NCI-H2227 (cell line): Measurements from ENCODE around the gene CYBA.

Experiments used
- DNase-seq: peaks from one replicate; lab custom pipeline; 2025; ENCODE audit not compliant: unreplicated experiment; lab: John Stamatoyannopoulos, UW

CYBA gene

DNA sequence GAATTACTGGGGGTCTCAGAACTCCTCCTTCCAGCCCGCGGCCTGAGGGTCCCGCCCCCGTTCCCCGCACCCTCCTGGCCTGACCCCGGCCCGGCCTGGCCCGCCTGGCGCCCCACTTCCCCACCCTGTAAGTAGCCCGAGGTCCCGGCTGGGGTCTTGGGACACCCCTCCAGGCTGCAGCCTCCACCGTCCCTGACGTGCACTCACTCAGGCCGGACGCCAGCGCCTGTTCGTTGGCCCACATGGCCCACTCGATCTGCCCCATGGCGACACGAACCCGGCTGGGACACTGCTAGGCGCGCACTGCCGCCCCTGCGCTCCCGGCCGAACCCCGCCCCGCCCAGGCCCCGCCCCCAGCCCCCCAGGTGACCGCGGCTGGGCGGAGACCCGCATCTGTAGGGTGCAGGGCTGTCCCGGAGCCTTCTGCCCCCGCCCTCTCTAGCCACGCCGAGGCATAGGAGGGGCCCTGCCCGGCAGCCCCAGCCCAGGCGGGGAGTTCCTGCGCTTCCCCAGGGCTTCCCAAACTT lies at the start of gene CYBA:
Gene CYBA (minus strand): TSS at position 305 of the 527 bp plus-strand sequence. CDS start 40 bp downstream, at position 265.
- no peak for DNase-seq

DNA sequence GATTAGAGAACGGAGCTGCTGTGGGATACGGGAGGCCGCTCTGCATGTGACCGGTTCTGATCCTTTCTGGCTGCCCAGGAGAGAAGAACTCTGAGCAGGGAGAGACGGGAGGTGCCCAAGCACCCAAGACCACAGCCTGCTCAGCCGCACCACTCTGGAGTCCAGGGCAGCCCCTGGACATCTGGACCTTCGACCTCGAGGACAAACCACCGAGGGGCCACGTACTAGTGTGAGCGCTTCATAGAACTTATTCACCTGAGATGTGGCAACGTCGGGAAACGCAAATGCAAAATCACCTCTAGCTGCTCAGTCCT lies 49.4 kb upstream of the CYBA start:
- no peak for DNase-seq

DNA sequence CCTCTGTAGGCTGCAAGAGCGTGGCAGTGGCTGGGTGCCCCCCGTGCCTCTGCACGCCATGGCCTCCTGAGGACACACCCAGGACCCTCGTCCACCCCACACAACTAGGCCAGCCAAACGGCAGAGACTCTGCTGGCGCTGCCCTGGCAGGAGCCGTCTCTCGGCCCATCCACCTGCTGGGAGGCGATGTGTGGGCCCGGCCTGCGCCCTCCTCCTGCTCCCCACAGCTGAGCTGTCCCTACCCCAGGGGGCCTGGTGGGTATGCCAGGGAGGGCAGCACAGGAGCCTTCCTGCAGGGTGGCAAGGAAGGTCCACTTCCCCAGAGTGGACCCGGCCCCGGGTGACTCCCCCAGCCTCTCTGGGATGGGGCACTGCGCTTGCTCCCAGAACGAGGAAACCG lies 48.3 kb upstream of the CYBA start:
- DNase-seq: no peak

DNA sequence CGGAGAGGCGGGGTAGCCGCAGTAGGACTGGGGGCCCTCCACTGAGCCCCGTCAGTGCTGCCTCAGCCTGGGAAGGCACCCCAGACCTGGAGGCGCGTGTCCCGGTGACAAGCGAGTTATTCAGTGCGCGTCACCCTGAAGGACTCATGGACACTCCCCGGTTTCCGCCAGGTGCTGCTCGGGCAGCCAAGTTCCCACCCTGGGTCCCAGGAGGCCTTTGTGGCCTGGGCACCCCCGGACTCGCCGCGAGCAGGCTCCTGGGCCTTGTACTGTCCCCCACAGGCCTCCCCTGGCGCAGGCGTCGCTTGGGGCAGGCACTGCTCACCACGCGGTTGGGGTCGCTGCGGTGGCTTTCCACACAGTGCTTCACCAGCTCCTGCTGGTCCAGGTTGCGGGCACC lies 47.8 kb upstream of the CYBA start:
- no peak for DNase-seq

DNA sequence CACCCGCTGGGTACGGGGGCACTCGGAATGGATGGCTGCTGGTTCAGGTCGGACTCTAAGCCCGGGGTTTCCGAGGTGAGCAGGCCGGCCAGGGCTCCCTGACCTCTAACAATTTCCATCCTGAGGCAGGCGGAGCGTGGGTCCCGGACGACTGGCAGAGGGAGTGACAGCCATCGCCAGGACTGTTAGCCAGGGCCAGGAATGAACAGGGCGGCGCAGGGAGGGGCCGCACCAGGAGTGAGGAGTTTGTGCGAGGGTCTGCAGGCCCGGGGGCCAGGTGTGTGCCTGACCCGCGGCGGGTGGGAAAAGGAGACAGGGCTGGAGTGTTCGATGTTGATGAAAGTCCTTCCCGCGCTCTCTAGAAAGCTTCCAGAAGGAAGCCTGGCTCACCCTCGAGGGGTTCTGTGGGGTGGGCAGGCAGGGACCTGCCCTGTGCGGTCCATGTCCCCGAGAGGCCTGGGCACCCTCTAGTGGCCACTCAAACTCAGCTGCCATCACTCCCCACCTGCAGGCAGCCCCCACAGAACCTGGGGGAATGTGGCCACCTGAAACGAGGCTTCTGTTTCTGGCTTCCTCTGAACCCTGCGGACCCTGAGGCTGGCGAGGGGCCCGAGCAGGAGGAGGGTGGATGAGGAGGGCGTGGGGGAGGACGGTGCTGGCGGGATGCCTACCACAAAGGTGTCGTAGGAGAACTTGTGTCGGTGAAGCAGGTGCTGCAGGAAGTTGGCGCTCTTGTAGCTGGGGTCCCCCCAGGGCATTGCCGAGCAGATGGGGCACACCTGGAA lies 47.2 kb upstream of the CYBA start:
- DNase-seq: no peak

DNA sequence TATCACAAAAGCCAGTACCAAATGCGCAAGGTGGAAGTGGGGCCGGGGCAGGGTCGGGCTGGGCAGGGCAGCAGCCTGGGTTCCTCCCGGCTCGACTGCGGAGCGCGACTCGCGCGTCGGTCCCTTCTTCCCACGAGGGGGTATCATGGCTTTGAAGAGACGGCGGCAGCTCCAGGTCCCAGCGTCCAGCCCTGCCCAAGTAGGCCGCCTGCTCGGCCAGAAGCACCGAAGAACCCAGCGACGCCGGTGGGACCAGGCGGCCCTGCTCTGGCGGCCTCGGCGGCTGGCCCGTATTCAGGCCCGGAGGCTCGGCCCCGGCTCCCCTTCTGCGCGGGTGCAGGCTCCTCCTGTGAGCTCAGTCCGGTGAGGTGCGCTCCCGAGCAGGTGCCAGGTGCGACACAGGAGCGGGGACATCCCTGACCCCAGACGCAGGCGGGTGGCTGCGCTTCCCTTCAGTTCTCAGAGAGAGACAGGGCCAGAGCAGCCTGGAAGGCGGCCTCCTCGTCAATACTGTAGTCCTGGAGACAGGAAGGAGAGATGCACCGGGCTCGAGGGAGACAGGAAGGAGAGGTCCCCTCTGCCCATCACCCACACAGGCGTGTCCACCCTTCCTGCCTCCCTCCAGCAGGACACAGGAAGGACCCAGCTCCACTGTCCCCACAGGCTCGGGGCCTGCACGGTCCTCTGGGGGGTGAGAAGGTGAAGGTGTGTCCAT lies 46.4 kb upstream of the CYBA start:
- no peak for DNase-seq

DNA sequence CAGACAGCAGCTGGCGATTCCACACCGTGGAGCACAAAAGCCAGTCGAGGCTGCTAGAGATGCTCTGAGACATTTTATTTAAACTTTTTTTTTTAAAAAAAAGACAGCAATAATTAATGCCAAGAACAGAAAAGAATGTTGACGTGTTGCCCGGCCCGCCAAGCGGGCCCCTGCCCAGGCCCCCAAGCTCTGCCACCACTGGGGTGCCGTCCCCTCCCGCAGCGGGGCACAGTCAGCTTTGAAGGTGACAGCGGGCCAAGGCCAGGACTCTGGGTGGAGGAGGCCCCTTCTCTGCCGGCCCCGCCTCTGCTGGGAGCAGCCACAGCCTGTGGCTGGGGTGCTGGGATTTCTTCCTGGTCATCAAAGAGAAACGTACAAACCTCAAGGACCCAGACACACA lies 45.6 kb upstream of the CYBA start:
- no peak for DNase-seq

DNA sequence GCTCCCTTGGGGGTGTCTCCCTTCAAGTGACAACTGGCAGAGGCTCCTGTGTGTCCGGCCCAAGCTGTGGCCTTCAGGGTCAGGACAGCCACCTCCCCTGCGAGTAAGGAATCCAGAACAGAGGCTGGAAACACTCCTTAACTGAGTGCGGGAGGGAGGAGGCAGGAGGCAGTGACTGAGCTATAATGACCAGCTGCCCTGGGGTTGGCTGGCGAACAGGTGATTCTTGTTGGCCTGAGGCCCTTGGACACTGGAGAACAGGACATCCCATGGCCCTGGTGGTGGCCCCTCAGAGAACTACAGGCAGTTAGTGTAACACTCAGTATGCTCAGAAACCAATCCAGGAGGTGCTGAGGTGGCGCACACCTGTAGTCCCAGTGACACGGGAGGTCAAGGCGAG lies 44.9 kb upstream of the CYBA start:
- no peak for DNase-seq

DNA sequence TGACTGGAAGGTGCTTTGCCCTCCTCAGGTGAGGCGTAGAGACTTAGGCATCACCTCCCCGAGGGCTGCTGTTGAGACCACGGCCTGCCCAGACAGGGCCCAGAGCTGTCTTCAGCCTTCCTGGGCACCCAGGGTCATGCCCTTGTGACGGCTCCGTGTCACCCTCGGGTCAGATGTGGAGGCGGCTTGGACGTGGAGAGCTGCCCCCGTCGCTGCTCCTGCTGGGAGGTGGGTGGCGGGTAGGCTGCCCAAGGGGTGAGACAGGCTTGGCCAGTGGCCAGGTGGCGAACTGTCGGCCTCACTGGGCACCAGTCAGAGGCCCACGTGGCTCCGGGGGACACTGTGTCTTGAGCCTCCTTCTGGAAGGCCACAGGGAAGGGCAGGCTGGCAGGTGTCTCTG lies 44.4 kb upstream of the CYBA start:
- DNase-seq: no peak

DNA sequence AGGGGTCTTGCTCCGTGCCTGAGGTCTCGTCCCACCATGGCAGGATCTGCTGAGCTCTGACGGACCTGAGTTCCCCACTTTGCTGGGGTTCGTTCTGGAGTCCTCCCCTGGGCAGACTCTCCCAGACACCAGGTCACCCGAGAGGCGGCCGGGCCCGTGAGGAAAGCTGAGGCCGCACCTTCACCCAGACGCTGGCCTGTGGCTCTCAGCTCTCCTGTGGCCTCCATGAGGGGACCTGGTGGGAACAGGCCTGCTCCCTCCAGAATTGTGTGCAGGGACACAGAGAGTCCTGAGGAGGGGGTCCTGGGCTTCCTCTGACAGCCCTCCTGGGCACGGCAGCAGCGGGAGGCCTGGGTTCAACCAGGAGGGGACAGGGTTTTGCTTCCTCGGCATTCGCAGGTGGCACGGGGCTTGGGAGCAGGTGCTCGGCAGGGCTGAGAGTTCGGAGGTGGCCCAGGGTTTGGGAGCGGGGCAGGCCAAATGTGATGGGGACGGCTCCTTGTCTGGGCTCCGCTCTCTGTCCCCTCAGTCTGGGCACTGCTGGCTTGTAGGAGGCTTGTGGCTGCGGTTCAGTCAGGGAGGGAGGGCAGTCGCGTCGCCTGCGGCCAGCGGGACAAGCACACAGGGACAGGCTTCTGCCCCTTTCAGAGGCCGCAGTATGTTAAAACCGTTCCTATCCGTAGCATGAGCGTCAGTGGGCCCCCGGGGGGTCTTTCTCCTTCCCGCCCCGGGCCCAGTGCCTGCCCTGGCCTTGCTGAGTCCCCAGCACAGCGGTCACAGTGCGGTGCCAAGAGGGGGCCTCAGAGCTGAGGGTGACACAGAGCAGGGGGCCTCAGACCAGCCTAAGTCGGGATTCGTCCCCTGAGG lies 43.6 kb upstream of the CYBA start:
- no peak for DNase-seq

DNA sequence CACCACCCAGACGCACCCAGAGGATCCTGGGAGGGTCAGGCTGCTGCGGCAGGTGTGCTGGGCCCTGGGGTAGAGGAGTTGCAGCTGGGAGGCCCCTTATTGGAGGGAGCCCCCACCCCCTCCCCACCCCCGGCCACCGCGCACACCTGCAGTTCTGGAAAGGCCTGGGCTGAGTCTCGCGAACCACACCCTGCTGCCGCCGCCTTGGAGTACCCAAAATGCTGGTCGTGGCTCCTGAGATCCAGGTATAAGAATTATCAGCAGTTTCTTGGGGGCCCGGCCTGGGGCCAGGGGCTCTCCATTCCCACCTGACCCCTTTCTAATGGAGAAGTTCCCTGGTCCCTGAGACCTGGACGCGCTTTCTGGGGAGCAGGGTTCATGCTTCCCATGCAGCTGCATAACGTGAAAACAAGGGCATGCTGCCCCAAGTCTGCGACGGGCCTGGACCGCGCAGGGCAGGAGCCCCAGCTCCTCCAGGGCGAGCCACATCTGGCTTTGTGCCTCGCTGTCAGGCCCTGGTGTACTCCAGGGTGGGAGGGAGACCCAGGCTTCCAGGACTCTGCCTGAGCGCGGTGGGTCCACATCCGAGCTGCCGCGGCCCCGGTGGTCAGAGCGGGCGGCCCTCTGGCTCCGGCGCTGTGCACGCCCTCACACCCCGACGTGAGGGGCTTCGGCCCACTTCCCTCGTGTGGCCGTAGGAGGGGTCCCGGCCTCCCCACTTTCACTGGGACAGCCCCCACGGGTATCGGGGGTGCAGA lies 42.7 kb upstream of the CYBA start:
- no peak for DNase-seq

DNA sequence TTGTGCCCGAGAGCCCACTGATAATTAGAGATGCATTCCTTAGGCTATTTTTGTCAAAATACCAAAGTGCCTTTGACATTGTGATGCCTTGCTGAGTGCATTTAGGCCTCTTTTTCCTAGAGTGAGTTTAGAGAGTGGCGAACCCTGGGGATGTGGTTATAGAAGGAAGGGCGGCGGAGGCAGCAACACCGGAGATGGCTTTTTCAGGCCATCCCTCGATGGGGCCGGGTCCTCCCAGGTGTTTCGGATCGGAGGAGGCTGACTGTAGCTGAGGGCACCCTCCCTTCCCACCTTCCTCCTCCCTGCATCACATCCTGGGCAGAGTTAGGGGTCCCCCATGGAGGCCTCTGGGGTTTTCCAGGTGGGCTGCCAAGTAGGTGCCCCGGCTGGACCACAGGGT lies 42.0 kb upstream of the CYBA start:
- DNase-seq: no peak

DNA sequence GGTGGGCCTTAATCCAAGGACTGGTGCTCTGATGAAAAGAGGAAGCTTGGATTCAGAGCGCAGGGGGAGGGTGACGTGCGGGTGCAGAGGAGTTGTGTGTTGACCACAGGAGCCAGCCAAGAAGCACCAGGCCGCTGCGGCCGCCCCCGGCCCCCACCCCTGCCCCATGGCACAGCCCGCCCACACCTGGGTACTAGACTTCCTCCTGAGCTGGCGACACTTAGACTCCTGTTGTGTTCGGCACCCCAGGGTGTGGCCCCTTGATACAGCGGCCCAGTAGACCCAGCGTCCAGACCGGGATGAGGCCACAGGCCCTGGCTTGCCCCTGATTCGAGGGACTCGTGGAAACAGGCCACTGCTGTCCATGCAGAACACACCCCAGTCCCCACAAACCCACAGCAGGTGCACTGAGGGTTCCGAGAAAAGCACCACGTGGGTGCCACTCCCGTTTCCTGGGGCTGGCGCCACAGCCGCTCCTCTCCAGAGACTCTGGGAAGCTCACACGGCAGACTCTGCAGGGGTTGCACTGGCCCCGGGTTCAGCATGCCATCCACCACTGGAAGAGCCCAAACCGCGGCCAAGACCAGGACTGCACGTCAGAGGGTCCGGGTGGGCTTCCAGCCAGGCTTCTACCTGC lies 41.2 kb upstream of the CYBA start:
- no peak for DNase-seq

DNA sequence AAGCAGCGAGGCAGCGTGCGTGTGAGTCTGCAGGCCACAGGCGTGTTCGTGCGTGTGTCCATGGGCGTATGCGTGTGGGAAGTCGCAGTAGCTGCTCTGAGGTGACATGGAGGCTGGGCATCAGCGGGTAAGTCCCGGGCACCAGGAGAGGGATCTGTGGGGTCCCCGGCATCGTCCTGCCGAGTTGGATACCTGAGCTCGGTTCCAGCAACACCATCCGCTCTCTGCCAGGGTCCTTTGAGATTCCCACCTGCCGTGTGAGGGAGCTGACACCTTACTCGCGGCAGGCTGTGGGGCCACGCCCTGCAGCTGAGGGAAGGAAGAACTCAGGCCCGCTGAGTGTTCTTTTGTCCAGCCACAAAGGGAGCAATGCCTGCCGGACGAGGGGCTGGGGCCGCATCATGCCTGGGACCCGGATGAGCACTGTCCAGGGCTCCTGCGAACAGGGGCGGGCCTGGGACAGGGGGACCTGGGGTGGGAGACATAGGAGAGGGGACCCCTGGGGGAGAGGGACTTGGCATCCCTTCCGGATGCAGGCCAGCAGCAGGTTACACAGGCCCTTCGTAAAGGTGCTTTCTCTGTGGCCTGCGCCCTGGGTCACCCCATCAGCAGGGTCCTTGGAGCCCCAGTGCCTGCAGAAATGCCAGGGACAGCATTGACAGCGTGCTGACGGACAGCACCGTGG lies 40.4 kb upstream of the CYBA start:
- DNase-seq: no peak

DNA sequence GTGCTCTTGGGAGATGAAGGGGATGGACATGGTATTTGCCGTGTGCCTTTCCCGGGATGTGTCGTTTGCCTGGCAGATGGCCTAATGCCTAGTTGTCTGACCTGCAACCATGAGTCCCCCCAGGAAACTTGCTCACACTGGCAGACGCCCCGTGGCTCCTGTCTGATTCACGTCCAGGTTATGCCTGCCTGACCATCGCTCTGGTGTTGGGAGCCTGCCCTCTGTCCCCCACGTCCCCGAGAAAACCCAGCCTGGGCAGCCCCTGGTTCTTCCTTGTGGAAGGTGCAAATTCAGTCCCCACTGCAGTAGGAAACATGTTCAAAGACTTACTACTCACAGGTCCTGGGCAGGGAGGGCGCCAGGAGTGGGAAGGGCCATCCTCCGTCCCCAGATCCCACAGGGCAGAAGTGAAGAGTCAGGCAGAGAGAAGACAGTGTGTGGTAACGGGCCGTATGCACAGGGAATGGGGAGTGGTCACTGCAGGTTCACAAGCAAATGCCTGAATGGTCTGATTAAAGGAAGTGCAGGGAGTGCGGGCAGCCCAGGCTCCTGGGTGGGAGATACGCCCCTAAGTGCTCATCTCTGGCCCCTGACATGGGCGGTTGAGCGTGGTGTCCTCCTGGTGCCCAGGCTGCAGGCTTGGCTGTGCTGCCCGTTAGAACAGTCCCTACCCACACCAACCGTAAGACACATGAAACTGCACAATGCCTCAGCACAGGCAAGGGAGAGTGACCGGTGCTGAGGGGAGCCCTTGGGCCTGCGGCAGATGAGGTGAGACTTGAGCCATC lies 39.7 kb upstream of the CYBA start:
- DNase-seq: no peak

DNA sequence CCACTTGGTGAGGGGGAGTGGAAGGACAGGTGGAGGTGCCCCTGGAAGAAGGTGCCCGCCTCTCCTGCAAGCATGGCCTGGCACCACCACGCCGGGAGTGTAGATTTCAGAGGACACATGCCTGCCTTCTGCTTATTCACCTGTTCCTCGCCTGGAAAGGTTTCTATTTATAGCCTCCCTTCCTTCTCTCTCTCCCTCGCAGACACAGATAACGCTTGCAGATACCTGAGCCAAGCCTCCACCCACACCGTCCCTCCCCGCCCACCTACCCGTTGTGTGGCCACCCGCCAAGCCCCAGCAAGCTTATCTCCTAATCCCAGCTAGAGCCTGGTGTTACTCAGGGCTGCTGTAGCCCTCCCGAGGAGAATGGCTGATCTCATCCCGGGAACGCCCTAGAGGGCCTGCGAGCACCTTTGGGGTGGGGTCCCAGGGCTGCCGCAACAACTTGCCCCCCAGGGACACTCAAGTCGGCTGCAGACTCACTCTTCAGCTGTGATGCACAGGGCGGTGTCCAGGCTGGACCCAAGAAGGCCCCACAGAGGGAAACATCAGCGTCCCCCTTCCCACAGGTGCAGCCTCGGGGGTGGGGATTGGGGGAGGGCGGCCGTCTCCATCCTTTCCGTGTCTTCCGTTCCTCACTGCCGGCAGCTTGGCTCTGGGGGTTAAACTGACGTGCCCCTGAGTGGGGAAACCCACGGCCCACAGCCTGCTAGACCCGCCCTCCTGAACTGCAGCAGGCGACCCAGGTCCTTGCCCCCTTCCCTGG lies 37.3 kb upstream of the CYBA start:
- no peak for DNase-seq

DNA sequence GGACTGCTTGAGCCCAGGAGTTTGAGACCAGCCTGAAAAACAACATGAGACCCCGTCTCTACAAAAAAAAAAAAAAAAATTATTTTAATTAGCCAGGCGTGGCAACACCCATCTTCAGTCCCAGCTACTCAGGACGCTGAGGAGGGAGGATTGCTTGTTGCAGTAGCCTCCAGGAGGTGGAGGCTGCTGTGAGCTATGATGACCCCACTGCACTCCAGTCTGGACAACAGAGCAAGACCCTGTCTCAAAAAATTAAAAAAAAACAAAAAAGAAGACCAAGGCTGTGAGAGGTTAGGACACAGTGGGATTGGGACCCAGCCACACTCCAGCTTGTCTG lies 36.8 kb upstream of the CYBA start:
- DNase-seq: no peak

DNA sequence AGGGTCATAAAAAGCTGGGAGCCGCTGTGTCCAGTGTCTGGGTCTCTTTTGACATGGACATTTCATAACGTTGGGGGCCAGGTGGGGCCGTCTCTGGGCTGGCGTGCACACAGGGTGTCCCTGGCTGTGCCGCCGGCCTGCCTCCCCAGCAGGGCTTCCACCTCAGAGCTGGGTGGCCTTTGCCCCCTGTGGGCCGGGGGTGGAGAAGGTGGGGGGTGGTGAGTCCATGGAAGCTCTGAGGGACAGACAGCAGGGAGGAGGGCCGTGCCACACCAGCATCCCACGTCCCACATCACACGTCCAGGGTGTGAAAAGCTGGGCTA lies 36.4 kb upstream of the CYBA start:
- no peak for DNase-seq
